HG03108 (cell line): Measurements from ENCODE around the gene SMYD5.
A peak's percentile ranks its signal among the peaks of the same experiment; 100 is the strongest.
"Not testable (repeated sequence)": the region's sequence is repeated elsewhere in the genome, so short reads cannot be mapped to it uniquely, and the experiment has no call there.

Experiments
- ATAC-seq: cut with Tn5 transposase; IDR thresholded peaks from one replicate; pipeline ENCODE4 v1.9.1; 2021; ENCODE audit warnings: moderate library complexity; ENCODE audit not compliant: unreplicated experiment

SMYD5 gene

GRCh38 chr2:73214120-73215035 is at the start of gene SMYD5:
TSS of gene SMYD5 (plus strand) at chr2:73214245. CDS start at chr2:73214267, 22 bp downstream.
- ATAC-seq, result peak; percentile 90

GRCh38 chr2:73165978-73166377 is 48.1 kb upstream of the SMYD5 start:
- not testable (repeated sequence) for ATAC-seq

- not testable (repeated sequence) for ATAC-seq
Measured at GRCh38 chr2:73166813-73167212, 47.2 kb upstream of the SMYD5 start.

- not testable (repeated sequence) for ATAC-seq
Measured at GRCh38 chr2:73168348-73168747, 45.7 kb upstream of the SMYD5 start.

GRCh38 chr2:73170341-73170740 is 43.7 kb upstream of the SMYD5 start:
- ATAC-seq, result not testable (repeated sequence)

- no peak for ATAC-seq
Measured at GRCh38 chr2:73172963-73173362, 41.1 kb upstream of the SMYD5 start.

- no peak for ATAC-seq
Measured at GRCh38 chr2:73173781-73174180, 40.3 kb upstream of the SMYD5 start.

- no peak for ATAC-seq
Measured at GRCh38 chr2:73174244-73174643, 39.8 kb upstream of the SMYD5 start.

GRCh38 chr2:73174941-73175662 is 38.9 kb upstream of the SMYD5 start:
- ATAC-seq, result no peak

- no peak for ATAC-seq
Measured at GRCh38 chr2:73175663-73176204, 38.3 kb upstream of the SMYD5 start.

- ATAC-seq, result no peak
Measured at GRCh38 chr2:73176205-73176880, 37.7 kb upstream of the SMYD5 start.

- ATAC-seq, result peak; percentile 82
Measured at GRCh38 chr2:73176881-73177644, 37.0 kb upstream of the SMYD5 start.

- ATAC-seq, result no peak
Measured at GRCh38 chr2:73177645-73178255, 36.3 kb upstream of the SMYD5 start.

- no peak for ATAC-seq
Measured at GRCh38 chr2:73185965-73186364, 28.1 kb upstream of the SMYD5 start.

- no peak for ATAC-seq
Measured at GRCh38 chr2:73187549-73187948, 26.5 kb upstream of the SMYD5 start.

GRCh38 chr2:73197579-73197978 is 16.5 kb upstream of the SMYD5 start:
- no peak for ATAC-seq

- not testable (repeated sequence) for ATAC-seq
Measured at GRCh38 chr2:73200281-73200680, 13.8 kb upstream of the SMYD5 start.

GRCh38 chr2:73202156-73203054 is 11.6 kb upstream of the SMYD5 start, which contains the start of gene NOTO:
TSS of gene NOTO (plus strand) at chr2:73202574. CDS start at chr2:73202667, 93 bp downstream.
- ATAC-seq, result no peak
